Activated T-cell treated with anti-CD3 and anti-CD28 coated beads, Interleukin-2, amount 50 U/mL, for 4 hours (primary cell): ENCODE data around the gene MPHOSPH10. TPM values are rescaled to one million over a fixed set of nuclear protein-coding genes. Genes with fewer than 3 reads are reported as not detected.

Source experiments
- ATAC-seq, 2 donors: fragments of 200-7000 bp; cut with Tn5 transposase; one replicate each; pipeline ENCODE4 v1.10.0; 2021
- DNase-seq: peaks from one replicate; pipeline ENCODE4 v3.0.0-alpha.2; 2020
- H3K27me3 Mint-ChIP-seq: one replicate; pipeline ENCODE4 v1.8.0; 2021; ENCODE audit warnings: low read depth, mixed read lengths
- H3K36me3 Mint-ChIP-seq: one replicate; pipeline ENCODE4 v1.8.0; 2022; ENCODE audit warnings: mixed read lengths; ENCODE audit not compliant: insufficient read depth
- H3K4me1 Mint-ChIP-seq: one replicate; pipeline ENCODE4 v1.8.0; 2021; ENCODE audit warnings: low read depth, mixed read lengths
- H3K4me3 Mint-ChIP-seq: one replicate; pipeline ENCODE4 v1.8.0; 2021; ENCODE audit warnings: mild to moderate bottlenecking, moderate library complexity, mixed read lengths
- H3K9me3 Mint-ChIP-seq: one replicate; pipeline ENCODE4 v1.8.0; 2021; ENCODE audit warnings: mixed read lengths
- total RNA-seq, 3 donors: library from RNA; stranded (reverse); gene quantifications; one replicate each; pipeline ENCODE4 v1.2.1, GENCODE V29; 2021

The MPHOSPH10 gene
- total RNA-seq, 3 donors from 2014 or later = 85.0 to 90.0 (median 85.7) TPM

GRCh38 chr2:71136174-71136573 lies 5.7 kb downstream of the MPHOSPH10 start:
- no peaks in the 10 kb centered on the region for H3K4me1 Mint-ChIP-seq
- H3K36me3 Mint-ChIP-seq = peaks cover 27% of the 10 kb centered on the region
- no peak for DNase-seq
- H3K9me3 Mint-ChIP-seq = no peaks in the 10 kb centered on the region
- no peaks in the 10 kb centered on the region for H3K27me3 Mint-ChIP-seq
- no peak for ATAC-seq
- H3K4me3 Mint-ChIP-seq = no peak overlapping the region

- H3K9me3 Mint-ChIP-seq = no peaks in the 10 kb centered on the region
- no peak for DNase-seq
- H3K27me3 Mint-ChIP-seq = no peaks in the 10 kb centered on the region
- peaks cover 60% of the 10 kb centered on the region for H3K36me3 Mint-ChIP-seq
- no peak overlapping the region for H3K4me3 Mint-ChIP-seq
- ATAC-seq = no peak
- H3K4me1 Mint-ChIP-seq = peaks cover 2% of the 10 kb centered on the region
Observed at GRCh38 chr2:71143782-71144181, 13.3 kb downstream of the MPHOSPH10 start.

- Mint-ChIP-seq H3K36me3 (peaks cover 53% of the 10 kb centered on the region), H3K27me3 (no peaks in the 10 kb centered on the region)
Observed at GRCh38 chr2:71148506-71149063, 18.2 kb downstream of the MPHOSPH10 start.

GRCh38 chr2:71150082-71150816 lies 19.8 kb downstream of the MPHOSPH10 start:
- no peak for ATAC-seq

More at GRCh38 chr2:71148506-71149063, 18.2 kb downstream of the MPHOSPH10 start:
- Mint-ChIP-seq H3K4me1 (peaks cover 1% of the 10 kb centered on the region), H3K9me3 (no peaks in the 10 kb centered on the region), H3K4me3 (no peak overlapping the region)
- DNase-seq (no peak), ATAC-seq (no peak)

GRCh38 chr2:71151620-71152019 lies 21.2 kb downstream of the MPHOSPH10 start:
- H3K9me3 Mint-ChIP-seq = no peaks in the 10 kb centered on the region
- peaks cover 29% of the 10 kb centered on the region for H3K36me3 Mint-ChIP-seq
- H3K4me1 Mint-ChIP-seq = no peaks in the 10 kb centered on the region
- no peak for DNase-seq
- no peak overlapping the region for H3K4me3 Mint-ChIP-seq
- ATAC-seq = peak; percentile 23 to 30
- peaks cover 4% of the 10 kb centered on the region for H3K27me3 Mint-ChIP-seq

More at GRCh38 chr2:71150082-71150816, 19.8 kb downstream of the MPHOSPH10 start:
- Mint-ChIP-seq H3K36me3 (peaks cover 40% of the 10 kb centered on the region), H3K27me3 (no peaks in the 10 kb centered on the region), H3K4me3 (no peak overlapping the region), H3K9me3 (no peaks in the 10 kb centered on the region), H3K4me1 (no peaks in the 10 kb centered on the region)
- no peak for DNase-seq

GRCh38 chr2:71153585-71154224 lies 23.3 kb downstream of the MPHOSPH10 start:
- H3K36me3 Mint-ChIP-seq = peaks cover 15% of the 10 kb centered on the region
- ATAC-seq = no peak
- H3K4me1 Mint-ChIP-seq = peaks cover 6% of the 10 kb centered on the region
- peaks cover 4% of the 10 kb centered on the region for H3K27me3 Mint-ChIP-seq
- no peak for DNase-seq
- no peak overlapping the region for H3K4me3 Mint-ChIP-seq
- H3K9me3 Mint-ChIP-seq = no peaks in the 10 kb centered on the region

- DNase-seq = no peak
Observed at GRCh38 chr2:71154279-71154678, 23.8 kb downstream of the MPHOSPH10 start.

GRCh38 chr2:71154798-71155197 lies 24.4 kb downstream of the MPHOSPH10 start:
- H3K4me1 Mint-ChIP-seq = peaks cover 6% of the 10 kb centered on the region
- peak in 1 of 2 donors; percentile 35 for ATAC-seq
- H3K27me3 Mint-ChIP-seq = peaks cover 4% of the 10 kb centered on the region
- no peak for DNase-seq
- H3K9me3 Mint-ChIP-seq = no peaks in the 10 kb centered on the region
- peaks cover 6% of the 10 kb centered on the region for H3K36me3 Mint-ChIP-seq
- H3K4me3 Mint-ChIP-seq = no peak overlapping the region

More at GRCh38 chr2:71154279-71154678, 23.8 kb downstream of the MPHOSPH10 start:
- Mint-ChIP-seq H3K27me3 (peaks cover 4% of the 10 kb centered on the region), H3K36me3 (peaks cover 9% of the 10 kb centered on the region), H3K4me3 (no peak overlapping the region), H3K9me3 (no peaks in the 10 kb centered on the region), H3K4me1 (peaks cover 6% of the 10 kb centered on the region)
- ATAC-seq = no peak

- no peak overlapping the region for H3K4me3 Mint-ChIP-seq
- H3K27me3 Mint-ChIP-seq = peaks cover 4% of the 10 kb centered on the region
- no peak for DNase-seq
- peaks cover 6% of the 10 kb centered on the region for H3K4me1 Mint-ChIP-seq
- ATAC-seq = no peak
- H3K9me3 Mint-ChIP-seq = no peaks in the 10 kb centered on the region
- H3K36me3 Mint-ChIP-seq = no peaks in the 10 kb centered on the region
Observed at GRCh38 chr2:71155846-71156245, 25.4 kb downstream of the MPHOSPH10 start.

- no peak for ATAC-seq
- H3K9me3 Mint-ChIP-seq = no peaks in the 10 kb centered on the region
- peaks cover 6% of the 10 kb centered on the region for H3K4me1 Mint-ChIP-seq
- DNase-seq = no peak
- no peaks in the 10 kb centered on the region for H3K36me3 Mint-ChIP-seq
- H3K27me3 Mint-ChIP-seq = peaks cover 4% of the 10 kb centered on the region
- H3K4me3 Mint-ChIP-seq = no peak overlapping the region
Observed at GRCh38 chr2:71156573-71156972, 26.1 kb downstream of the MPHOSPH10 start.

GRCh38 chr2:71157124-71157793 lies 26.8 kb downstream of the MPHOSPH10 start:
- DNase-seq = peak; percentile 58
- Mint-ChIP-seq H3K36me3 (no peaks in the 10 kb centered on the region), H3K9me3 (no peaks in the 10 kb centered on the region), H3K27me3 (peaks cover 4% of the 10 kb centered on the region), H3K4me1 (peaks cover 6% of the 10 kb centered on the region), H3K4me3 (no peak overlapping the region)
- peak; percentile 86 to 88 for ATAC-seq

GRCh38 chr2:71166812-71167211 lies 36.4 kb downstream of the MPHOSPH10 start:
- H3K36me3 Mint-ChIP-seq = no peaks in the 10 kb centered on the region
- ATAC-seq = peak in 1 of 2 donors; percentile 14
- no peak overlapping the region for H3K4me3 Mint-ChIP-seq
- H3K9me3 Mint-ChIP-seq = no peaks in the 10 kb centered on the region
- no peaks in the 10 kb centered on the region for H3K4me1 Mint-ChIP-seq
- no peak for DNase-seq
- peaks cover 3% of the 10 kb centered on the region for H3K27me3 Mint-ChIP-seq

GRCh38 chr2:71173096-71173495 lies 42.7 kb downstream of the MPHOSPH10 start:
- no peaks in the 10 kb centered on the region for H3K4me1 Mint-ChIP-seq
- no peaks in the 10 kb centered on the region for H3K36me3 Mint-ChIP-seq
- DNase-seq (no peak), ATAC-seq (no peak)
- peaks cover 5% of the 10 kb centered on the region for H3K27me3 Mint-ChIP-seq
- no peaks in the 10 kb centered on the region for H3K9me3 Mint-ChIP-seq
- no peak overlapping the region for H3K4me3 Mint-ChIP-seq

GRCh38 chr2:71174207-71174606 lies 43.8 kb downstream of the MPHOSPH10 start:
- Mint-ChIP-seq H3K9me3 (no peaks in the 10 kb centered on the region), H3K27me3 (peaks cover 5% of the 10 kb centered on the region), H3K36me3 (no peaks in the 10 kb centered on the region), H3K4me3 (no peak overlapping the region), H3K4me1 (no peaks in the 10 kb centered on the region)
- DNase-seq (no peak), ATAC-seq (no peak)
